Stimulated activated CD4-positive, alpha-beta T cell treated with anti-CD3 and anti-CD28 coated beads, Interleukin-1b, Interleukin-23, amount 100 ng/mL, for 4 hours (primary cell): Measurements from ENCODE around the gene AASS.

Experiments
- DNase-seq, 2 donors: peaks; one replicate each; pipeline ENCODE4 v3.0.0-alpha.2; 2020; ENCODE audit warnings: low read depth in 2 of 2

The AASS gene

DNA sequence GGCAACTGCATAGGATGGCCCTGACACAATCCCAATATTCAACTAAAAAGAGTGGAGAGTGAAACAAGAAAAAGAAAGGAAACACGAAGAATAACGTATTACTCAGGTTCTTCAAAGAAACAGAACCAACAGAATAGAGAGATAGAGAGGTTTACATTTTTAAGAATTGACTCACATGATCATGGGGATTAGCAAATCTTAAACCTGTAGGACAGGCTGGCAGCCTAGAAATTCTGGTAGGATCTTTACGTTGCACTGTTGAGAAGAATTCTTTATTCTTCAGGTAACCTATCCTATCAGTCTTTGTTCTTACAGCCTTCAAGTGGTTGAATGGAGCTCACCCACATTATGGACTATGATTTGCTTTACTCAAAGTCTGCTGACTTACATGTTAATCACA lies 103.9 kb downstream of the AASS start:
- DNase-seq: no peak

GRCh38 chr7:122038904-122039303 lies 105.1 kb downstream of the AASS start:
- DNase-seq: no peak

- no peak for DNase-seq
Measured at GRCh38 chr7:122038134-122038533, 105.9 kb downstream of the AASS start.

DNA sequence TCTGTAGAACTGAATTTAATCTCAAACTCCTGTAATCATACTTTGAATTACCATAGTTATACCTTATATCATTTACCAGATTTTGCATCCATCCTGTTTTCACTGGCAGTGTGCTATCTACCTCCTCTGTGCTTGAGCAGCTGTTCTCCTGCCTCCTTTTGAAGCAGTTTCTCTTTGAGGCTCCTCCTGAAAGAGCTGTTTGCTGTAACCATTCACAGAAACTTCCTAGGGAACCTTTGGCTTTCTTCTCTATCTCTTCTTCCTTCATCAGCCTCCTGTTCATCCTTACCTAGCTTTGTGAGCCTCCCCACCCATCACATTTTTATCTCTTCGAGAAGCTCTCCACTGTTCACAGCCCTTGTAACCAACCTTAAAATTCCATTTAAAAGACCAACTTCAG lies 108.2 kb downstream of the AASS start:
- no peak for DNase-seq

DNA sequence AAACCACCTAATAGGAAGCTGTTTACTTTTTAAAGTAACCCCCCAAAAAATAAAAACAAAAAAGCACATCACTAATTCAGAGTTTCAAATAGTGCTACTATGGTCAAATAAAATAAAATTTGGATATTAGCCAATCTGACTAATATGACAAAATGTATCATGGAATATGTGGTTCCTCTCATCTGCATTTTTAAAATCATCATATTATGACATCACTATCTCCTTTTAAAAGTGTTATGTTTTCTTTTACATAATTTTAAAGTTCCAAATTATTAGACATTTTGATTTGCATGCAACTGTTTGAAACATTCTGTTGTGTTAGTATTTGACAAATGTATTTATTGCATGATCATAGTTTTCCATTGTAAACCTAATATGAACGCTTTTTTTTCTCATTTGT lies 110.4 kb downstream of the AASS start:
- DNase-seq: no peak

GRCh38 chr7:122027058-122027457 lies 117.0 kb downstream of the AASS start:
- DNase-seq: no peak
